ENCODE data around the gene KRT76.

The KRT76 gene

DNA sequence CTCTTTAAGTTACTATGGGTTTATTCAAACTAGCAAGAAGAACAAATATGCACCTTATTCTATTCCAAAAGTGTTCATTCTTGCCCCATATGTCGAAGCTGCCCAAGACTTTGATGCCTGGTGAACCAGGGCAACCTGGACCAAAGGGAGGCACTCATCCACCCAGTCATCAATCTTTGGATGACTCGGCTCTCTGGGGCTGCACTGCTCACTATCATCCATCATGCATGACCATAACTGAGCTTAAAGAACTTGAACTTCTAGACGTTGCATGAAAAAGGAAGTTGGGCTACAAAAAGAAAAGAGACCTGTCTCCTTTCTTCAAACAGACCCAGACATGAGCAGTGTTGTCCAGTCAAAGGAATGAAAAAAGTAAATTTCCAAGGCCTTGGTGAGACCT is 35.6 kb upstream of the KRT76 start:
- DNase-seq: no peak

DNA sequence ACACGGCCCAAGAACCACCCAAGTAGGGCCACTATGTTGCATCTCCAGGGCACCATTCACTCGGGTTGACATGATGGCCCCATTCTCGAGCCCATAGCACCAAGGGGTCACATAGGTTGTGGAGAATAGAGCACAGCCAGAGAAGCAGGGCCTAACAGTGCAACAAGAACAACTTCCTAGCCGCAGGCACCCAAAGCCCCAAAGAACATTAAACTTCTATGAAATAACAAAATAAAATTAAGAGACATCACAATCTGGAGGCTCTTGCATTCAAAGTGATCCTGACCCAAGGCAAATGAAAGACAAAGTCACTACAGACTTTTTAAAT is 34.9 kb upstream of the KRT76 start:
- no peak for DNase-seq

DNA sequence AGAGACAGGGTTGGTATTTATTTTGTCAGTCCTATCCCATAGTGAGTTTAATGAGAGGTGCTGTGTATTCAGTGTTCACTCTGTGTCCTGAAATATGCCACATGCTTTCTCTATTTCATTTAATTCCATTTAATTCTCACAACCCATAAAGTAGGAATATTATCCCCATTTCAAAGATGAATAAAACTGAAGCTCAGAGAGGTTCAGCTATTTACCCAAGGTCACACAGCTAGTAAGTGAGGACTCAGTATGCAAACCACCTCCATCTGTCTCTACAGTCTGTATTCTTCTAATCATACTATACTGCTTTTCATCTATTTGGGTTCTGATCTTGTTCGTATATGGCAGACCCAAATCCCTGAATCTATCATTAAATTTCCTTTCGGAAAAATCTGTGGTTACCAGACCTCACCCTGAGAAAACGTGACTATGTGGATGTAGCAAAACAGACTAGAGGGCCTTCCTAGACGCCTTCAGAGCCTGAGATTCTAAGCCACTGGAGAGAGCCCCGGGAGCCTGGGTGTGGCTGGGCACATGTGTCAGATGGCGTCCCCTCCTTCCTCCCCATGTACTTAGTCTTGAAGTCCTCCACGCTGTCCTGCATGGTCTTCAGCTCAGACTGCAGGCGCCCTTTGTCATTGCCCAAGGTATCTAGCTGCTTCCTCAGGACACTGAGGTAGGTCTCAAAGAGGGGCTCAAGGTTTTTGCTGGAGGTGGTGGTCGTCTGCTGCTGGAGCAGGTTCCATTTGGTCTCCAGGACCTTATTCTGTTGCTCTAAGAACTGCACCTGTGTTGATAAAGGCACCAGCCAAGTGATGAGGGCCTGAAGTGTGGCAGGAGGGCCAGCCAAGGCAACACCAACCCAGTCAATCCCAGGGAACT is 34.3 kb upstream of the KRT76 start:
- DNase-seq: no peak

DNA sequence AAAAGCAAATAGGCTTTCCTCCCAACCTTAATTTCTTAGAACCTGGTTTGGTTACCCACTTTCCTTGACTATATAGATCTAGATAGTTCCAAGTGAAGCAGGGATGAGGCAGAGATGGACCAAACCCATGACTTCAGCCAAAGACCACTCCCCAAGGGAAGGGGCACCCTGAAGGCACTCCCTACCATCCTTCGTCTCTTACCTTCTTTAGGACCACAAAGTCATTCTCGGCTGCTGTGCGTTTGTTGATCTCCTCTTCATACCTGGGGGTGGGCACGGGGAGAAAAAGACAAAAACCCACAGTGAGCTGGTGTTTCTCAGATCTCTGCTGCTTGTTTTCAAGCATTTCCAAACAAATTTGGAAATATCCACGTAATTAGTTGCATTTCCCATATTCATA is 33.4 kb upstream of the KRT76 start:
- DNase-seq: no peak

DNA sequence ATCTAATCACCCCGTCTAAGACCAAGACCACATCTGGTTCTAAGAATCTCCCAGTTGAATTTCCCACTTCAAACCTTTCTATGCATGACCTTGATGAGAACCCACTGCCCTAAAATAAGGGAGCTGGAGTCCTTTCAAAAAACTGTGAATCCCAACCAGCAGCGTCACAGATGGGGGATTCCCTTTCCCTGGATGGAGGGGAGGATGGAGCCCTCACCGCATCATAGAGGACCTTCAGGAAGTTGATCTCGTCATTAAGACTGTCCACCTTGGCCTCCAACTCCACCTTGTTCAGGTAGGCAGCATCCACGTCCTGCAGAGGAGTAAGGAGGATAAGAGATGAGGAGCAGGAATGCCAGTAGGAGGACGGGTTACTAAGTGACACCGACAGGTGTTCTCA is 32.0 kb upstream of the KRT76 start:
- no peak for DNase-seq

DNA sequence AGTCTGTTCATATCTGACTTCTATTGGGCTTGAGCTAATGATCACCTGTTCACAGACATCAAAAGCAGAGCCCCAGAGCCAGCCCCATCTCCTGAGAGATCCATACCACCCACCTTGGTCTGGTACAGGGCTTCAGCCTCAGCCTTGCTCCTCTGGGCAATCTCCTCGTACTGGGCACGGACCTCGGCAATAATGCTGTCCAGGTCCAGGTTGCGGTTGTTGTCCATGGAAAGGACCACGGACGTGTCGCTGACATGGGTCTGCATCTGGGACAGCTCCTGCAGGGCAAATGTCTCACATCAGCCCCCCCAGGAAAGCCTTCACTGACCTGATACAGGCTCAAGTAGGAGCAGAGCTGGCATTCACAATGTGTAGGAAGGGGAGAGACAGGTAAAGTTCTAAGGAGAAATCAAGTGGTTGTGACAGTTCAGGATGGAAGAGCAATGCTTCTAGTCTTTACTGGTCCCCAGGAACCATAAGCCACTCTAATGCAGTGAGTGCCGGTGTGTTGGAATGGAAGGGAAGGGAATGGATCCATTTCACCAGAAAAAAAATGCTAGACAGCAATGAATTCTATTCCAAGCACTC is 31.5 kb upstream of the KRT76 start:
- no peak for DNase-seq

DNA sequence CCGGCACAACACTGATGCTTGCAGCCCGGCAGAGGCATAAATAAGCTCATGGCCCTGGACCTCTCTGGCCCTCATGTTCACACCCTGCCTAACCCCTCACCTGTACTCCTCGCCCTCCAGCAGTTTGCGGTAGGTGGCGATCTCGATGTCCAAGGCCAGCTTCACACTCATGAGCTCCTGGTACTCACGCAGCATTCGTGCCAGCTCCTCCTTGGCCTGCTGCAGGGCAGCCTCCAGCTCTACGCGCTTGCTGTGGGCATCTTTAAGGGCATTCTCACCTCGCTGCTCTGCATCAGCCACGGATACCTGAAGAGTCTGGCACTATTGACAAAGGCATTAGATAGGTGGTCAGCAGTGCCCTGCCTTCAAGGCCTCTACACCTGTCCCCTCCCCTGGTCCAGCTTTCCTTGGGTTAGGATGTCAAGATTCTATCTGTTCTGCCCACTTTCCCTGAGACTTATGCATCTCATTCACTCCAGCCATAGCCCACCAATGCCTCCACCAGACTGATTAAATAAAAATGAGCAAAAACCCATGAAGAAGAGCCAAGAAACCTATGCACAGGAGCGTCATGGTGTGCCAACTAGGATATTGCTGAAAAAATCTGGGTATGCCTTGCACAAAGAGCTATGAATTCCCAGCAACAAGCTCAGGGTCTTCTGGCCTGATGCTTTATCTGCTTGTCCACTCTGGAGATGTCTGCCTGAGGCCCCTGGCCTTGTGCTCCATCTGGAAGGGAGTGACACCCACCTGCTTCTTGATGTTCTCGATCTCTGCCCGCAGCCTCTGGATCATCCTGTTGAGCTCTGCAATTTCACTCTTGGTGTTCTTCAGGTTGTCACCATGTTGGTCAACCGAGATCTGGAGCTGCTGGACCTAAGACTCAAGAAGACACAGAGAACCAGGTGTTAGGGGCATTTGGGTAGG is 30.7 kb upstream of the KRT76 start:
- DNase-seq: no peak

DNA sequence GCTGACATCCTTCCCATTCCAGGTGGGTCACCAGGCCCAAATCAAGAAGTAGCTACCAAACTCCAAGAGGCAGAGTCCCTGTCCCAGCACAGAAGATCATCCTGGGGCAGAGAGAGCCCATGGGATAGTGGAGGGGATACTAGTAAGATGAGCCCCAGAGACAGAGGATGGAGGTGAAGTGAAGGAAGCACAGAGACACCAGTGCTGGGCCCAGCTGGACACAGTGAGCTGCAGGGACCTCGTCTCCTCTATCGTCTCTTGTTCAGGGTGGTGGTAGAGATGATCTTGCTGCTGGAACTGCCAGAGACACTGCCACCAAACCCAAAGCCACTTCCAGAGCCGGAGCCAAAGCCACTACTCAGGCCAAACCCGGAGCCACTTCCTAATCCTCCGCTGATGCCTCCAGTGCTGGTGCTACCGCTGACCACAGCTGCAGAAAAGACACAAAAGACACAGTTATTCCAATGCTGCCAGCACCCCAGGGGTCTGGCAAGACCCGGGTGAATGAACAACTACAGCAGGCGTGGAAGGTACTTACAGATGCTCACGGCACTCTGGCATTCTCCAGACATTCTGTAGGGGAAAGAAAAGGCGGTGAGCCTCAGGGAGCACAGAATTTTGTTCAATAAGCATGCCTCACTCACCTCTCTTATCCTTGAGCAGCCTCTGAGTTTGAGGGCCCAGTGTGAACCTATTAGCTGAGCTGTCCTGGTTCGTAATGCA is 29.8 kb upstream of the KRT76 start:
- no peak for DNase-seq

DNA sequence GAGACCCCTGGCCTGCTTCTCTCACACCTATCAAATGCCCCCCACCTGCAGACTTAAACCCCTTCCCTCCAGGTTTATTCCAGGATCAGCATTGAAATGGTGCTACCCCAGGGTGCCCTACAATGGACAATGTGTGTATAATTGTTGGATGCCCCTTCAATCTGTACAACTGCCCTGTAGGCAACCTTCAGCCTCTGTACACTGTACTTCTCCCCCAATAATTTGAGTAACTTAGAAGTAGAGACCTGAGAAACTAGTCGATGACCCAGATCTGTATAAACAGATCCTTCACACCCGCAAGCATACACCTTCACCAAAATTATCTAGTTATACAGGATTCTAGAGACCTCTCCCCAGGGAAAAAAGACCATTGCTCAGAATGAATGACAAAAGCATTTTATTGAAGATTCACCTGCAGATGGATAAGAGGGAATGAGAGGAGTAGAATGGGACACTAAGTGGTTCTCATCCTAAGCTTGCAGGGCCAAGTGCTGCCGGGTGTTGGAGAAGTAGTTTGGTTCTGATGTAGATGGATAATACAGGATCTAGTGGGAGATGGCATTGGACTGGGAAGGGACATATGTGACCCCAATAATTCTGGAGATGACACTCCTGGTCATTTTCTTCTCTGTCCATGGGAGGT is 29.1 kb upstream of the KRT76 start:
- no peak for DNase-seq

DNA sequence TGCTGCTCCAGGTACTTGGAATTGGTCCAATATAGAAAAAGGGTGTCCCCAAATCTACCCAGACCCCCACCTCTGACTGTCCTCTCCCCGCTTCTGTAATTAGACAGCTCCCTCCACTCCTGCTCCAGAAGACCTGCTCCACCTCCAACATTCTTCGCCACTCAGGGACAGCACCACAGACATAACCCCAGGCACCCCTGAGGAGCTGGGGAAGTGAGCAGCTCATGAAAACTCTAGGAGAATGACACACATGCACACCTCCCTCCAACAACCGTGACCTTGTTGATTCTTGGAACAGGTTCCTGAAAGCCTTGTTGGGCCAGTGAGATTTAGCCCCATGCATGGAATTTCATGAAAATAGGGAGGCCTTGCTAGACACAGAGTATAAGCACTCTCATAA is 28.6 kb upstream of the KRT76 start:
- no peak for DNase-seq

DNA sequence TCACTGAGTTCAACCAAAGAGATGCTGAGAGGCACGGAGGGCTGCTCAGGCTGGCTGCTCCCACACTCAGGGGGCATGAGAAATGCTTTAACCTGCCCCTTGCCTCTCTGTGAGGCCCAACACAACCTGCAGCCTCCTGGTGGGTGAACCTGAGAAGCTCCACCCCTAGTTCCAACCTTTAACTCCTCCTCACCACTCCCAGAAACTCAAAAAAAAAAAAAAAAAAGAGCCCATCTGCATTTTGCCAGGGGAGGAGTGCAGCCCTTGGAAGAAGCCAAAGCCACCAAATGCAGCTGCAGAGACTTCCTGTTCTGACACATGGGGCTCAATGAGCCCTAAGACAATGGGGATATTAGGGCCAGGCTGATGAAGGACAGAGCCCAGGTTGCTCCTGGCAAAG is 27.9 kb upstream of the KRT76 start:
- DNase-seq: no peak

DNA sequence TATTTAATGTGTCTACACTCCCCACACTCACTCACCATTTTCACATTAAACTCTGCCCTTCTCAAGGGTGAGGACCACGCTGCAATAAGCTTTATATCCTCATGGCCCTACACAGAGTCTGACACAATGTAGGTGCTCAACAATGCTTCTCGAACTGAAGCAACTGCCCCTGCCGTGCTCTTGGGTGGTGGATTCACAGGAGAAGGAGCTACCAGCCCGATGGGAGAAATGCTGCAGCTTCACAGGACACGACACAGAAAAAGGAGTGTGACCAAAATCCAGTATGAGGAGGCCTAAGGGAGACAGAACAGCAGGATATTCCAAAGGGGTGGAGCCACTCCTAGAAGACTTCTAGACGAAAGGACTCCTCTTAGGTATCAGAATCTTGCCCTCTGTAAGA is 25.3 kb upstream of the KRT76 start:
- no peak for DNase-seq

DNA sequence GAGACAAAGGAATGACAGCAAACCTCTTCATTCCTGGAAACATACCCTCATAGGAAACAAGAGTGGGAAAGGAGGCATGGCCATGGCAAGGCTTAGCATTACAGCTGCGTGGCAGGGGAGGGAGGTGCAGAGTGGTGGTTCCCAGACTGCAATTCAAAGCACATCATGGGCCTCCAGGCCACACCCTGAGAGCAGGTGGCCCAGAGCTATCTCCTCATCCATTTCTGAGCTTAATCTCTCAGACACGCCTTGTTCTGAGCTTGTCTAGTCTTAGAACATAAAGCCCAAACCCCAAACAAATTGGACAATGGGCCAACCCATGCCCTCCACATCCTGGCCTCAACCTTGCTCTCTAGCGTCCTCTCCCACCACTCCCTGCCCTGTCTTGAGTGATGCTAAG is 24.6 kb upstream of the KRT76 start:
- no peak for DNase-seq

DNA sequence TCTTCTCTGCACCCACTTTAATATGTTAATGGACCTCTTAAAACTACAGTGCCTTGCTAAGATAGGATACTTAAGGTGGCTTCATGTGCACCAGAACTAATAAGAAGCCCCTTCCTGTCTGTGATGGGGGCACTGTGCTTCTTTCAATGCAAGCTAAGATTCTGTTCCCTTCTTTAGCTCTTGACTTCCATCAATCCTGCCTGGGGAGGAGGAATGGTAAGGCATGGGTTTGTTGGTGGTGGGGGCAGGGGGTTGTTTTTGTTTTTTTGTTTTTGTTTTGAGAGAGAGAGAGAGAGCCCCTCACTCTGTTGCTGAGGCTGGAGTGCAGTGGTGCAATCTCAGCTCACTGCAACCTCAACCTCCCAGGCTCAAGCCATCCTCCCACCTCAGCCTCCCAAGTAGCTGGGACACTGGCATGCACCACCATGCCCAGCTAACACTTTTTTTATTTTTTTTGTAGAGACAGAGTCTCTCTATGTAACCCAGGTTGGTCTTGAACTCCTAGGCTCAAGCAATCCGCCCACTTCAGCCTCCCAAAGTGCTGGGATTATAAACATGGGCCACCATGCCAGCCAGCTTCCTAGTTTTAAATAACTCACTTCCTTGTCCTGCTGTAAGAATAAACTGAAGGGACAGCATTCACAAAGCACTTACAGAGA is 23.2 kb upstream of the KRT76 start:
- no peak for DNase-seq

DNA sequence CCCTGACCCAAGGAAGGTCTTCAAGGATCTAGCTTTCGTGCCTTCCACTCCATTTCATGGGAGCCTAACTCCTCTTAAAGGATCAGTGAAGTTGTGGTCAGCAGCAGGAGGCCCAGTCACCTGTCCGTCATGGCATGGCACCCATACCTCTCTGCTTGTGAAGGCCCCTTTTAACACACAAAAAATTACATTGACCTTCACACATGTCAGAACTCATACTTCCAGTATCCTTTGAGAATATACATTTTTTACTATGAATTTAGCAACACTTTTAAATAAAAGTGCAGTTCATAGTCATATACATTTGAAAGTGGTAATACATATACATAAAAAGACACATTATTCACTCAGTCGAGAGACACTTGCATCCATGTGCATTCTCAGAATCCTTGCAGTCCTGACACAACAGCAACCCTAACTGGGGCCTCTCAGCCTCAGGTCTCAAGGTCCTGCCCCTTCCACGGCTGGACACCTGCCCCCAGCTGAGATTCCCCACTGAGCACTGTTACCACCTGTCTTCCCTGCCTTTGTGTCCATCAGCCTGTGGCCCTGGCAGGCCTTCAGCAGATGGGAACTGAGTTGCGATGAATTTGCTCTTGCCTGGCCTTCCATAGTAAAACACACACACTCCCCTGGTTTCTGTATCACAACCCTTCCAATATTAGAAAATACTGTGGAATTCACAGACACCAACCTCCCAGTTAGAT is 22.5 kb upstream of the KRT76 start:
- DNase-seq: no peak

DNA sequence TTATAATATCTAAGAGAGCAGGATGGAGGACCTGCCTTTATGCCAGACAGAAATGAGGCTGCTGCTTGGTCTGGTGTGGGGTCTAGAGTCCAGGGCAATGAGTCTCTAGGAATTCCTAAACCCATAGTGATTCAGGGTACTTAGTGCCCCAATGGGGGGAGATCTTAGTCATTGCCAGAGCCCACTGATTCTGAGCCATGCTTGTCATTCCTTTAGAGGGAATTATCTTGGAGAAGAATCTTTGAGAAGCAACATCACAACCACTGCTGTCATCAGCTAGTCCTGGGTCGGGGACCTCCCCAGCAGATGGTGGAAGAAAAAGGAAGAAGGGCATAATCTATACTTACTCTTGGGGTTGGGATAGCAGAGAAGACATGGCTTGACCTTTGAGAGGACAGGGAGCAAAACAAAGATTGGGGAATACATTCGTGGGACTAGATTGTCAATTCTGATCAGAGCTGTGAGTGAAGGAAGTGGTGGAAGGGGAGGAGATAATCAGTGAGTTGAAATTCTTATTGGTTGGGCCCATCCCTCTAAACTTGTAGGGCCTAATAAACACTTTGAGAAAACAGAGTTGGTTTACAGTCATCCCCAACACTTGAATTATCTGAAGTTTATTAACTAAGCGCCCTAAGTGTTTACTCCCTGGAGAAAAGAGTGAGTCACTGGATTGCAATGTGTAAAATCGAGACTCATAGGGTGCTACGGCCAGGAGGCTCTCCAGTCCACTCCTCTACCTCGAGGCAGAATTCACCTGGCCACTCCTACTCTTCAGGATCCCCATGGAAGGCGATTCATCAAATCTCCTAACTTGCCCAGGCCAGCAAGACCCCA is 21.7 kb upstream of the KRT76 start:
- DNase-seq: no peak

DNA sequence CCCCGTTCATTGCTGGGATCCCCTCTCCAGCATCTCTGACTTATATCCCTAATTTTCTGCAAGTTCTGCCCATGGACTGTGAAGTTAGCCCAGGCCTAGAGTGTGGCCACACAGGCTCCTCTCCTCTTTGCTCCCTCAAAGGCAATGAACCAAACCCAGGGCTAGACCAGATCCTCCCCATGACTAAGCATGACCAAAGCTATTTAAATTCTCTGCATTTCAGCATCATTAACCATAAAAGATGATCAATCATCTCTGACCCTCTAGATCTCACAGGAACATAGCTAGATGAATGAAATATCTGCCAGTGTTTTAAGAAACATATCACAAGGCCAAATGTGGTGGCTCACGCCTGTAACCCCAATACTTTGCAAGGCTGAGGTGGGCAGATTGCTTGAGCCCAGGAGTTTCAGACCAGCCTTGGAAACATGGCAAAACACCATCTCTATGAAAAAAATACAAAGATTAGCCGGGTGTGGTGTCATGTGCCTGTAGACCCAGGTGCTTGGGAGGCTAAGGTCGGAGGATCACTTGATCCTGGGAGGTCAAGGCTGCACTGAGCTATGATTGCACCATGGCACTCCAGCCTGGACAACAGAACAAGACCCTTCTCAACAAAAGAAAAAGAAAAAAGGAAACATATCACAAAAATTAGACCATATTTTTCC is 21.0 kb upstream of the KRT76 start:
- no peak for DNase-seq

DNA sequence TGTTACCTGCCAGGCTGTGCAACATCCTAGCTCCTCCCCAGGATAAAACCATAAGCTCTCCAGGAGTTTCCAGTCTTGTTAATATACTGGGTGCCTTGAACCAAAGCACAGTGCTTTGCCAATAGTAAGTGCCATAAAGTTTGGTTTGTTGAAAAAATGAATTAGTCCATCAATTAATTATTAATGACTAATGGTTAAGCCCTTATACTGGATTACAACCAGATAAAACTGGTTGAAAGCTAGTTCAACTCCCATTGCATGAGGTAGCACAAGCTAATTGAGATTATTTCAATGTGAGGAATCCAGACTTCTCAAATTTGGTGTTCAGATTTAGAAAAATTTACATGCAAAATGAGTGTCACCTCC is 20.4 kb upstream of the KRT76 start:
- DNase-seq: no peak

DNA sequence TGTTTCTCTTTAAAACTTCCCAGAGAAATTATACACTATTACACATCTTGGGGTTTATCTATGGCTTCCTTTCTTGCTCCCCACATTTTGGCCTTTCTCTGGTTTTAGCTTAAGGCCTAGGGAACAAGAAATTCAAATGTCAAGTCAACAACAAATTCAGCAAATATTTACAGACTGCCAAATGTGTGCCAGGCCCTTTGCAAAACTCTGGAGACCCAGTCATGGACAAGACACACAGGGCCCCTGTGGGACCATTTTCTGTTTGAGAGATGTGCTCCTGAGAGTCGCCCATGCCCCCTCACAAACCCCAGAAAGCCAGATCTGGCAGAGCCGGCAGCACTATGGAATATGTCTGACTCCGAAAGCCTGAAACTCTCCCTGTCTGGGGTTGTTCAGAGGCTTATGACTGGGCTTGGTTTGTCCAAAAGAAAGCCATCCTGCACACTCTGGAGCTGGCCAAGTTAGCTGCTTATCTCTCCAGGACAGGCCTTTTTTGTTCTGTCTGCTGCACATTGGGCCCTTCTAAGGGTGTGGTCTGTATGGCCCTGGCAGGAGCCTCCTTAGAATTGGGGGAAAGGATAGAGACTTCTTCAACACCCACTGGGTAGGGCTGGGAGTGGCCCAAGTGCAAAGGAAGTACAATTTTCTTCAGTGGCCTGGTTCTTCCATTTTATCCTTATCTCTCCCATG is 19.8 kb upstream of the KRT76 start:
- DNase-seq: no peak
